ENCODE data around the gene SBNO1. TPM values are rescaled to one million over a fixed set of nuclear protein-coding genes. Genes with fewer than 3 reads are reported as not detected.
"Not testable (repeated sequence)": the region's sequence is repeated elsewhere in the genome, so short reads cannot be mapped to it uniquely, and the experiment has no call there.

The SBNO1 gene
- polyA plus RNA-seq, 1 donor: 18.7 TPM

GRCh38 chr12:123346946-123347345 is 17.7 kb downstream of the SBNO1 start:
- DNase-seq (ENCODE audit: low read depth): no peak

GRCh38 chr12:123344086-123344485 is 20.6 kb downstream of the SBNO1 start:
- no peak for DNase-seq (ENCODE audit: low read depth)

GRCh38 chr12:123337070-123337469 is 27.6 kb downstream of the SBNO1 start:
- no peak for DNase-seq (ENCODE audit: low read depth)

GRCh38 chr12:123336530-123336929 is 28.1 kb downstream of the SBNO1 start:
- DNase-seq (ENCODE audit: low read depth): no peak

GRCh38 chr12:123335490-123335889 is 29.2 kb downstream of the SBNO1 start:
- no peak for DNase-seq (ENCODE audit: low read depth)

GRCh38 chr12:123329799-123330198 is 34.8 kb downstream of the SBNO1 start:
- no peak for DNase-seq (ENCODE audit: low read depth)

GRCh38 chr12:123319826-123320225 is 44.8 kb downstream of the SBNO1 start:
- DNase-seq (ENCODE audit: low read depth): no peak

- no peak for DNase-seq (ENCODE audit: low read depth)
These were observed 45.4 kb downstream of the SBNO1 start for GRCh38 chr12:123319273-123319672.

- DNase-seq (ENCODE audit: low read depth): not testable (repeated sequence)
These were observed 51.6 kb downstream of the SBNO1 start for GRCh38 chr12:123313046-123313445.

GRCh38 chr12:123306200-123306599 is 58.4 kb downstream of the SBNO1 start:
- DNase-seq (ENCODE audit: low read depth): no peak

- no peak for DNase-seq (ENCODE audit: low read depth)
These were observed 59.5 kb downstream of the SBNO1 start for GRCh38 chr12:123305136-123305535.

GRCh38 chr12:123293178-123293760 is 71.4 kb downstream of the SBNO1 start:
- DNase-seq (ENCODE audit: low read depth): no peak

GRCh38 chr12:123289911-123290310 is 74.7 kb downstream of the SBNO1 start:
- DNase-seq (ENCODE audit: low read depth): no peak

GRCh38 chr12:123288751-123289346 is 75.8 kb downstream of the SBNO1 start:
- DNase-seq (ENCODE audit: low read depth): no peak

- DNase-seq (ENCODE audit: low read depth): no peak
These were observed 77.8 kb downstream of the SBNO1 start for GRCh38 chr12:123286652-123287373.

GRCh38 chr12:123284669-123285068 is 80.0 kb downstream of the SBNO1 start:
- DNase-seq (ENCODE audit: low read depth): no peak

GRCh38 chr12:123283461-123283860 is 81.2 kb downstream of the SBNO1 start:
- no peak for DNase-seq (ENCODE audit: low read depth)

GRCh38 chr12:123282111-123282510 is 82.5 kb downstream of the SBNO1 start:
- DNase-seq (ENCODE audit: low read depth): no peak

GRCh38 chr12:123280971-123281370 is 83.7 kb downstream of the SBNO1 start:
- no peak for DNase-seq (ENCODE audit: low read depth)

GRCh38 chr12:123278101-123278627 is 86.5 kb downstream of the SBNO1 start:
- no peak for DNase-seq (ENCODE audit: low read depth)

GRCh38 chr12:123273166-123273565 is 91.5 kb downstream of the SBNO1 start:
- no peak for DNase-seq (ENCODE audit: low read depth)

- no peak for DNase-seq (ENCODE audit: low read depth)
These were observed 93.5 kb downstream of the SBNO1 start for GRCh38 chr12:123271001-123271668.
